Epithelial cell of proximal tubule (primary cell): ENCODE measurements around the gene CFAP54. TPM values are rescaled to one million over a fixed set of nuclear protein-coding genes. Genes with fewer than 3 reads are reported as not detected.

Source experiments
- DNase-seq: peaks from one replicate; pipeline ENCODE4 v3.0.0-alpha.2; 2011; ENCODE audit warnings: low read depth
- H3K4me3 ChIP-seq: 2 replicates; pipeline ENCODE4 v1.5.1; 2011; ENCODE audit warnings: low read depth, mild to moderate bottlenecking, low read length
- CTCF ChIP-seq: conservative IDR thresholded peaks from 2 replicates; pipeline ENCODE4 v1.5.1; 2012; ENCODE audit warnings: low read depth, mild to moderate bottlenecking, low read length
- total RNA-seq: library from RNA; depleted of rRNA; stranded (reverse); fragments of >200 nt; gene quantifications from 2 replicates; pipeline ENCODE4 v1.2.3, GENCODE V29; 2015

The CFAP54 gene
- total RNA-seq, 1 donor from 2014 or later, result 0.40 TPM

- DNase-seq, result peak; percentile 64
- TF ChIP-seq CTCF, result no peak
- no peak overlapping the region for H3K4me3 ChIP-seq
These were observed 321.7 kb downstream of the CFAP54 start for GRCh38 chr12:96811083-96811482.

- DNase-seq, result no peak
- no peak overlapping the region for H3K4me3 ChIP-seq
- TF ChIP-seq CTCF, result no peak
These were observed 322.8 kb downstream of the CFAP54 start for GRCh38 chr12:96812153-96812552.

GRCh38 chr12:96814200-96814599, 324.8 kb downstream of the CFAP54 start:
- DNase-seq, result no peak
- TF ChIP-seq CTCF, result no peak
- no peak overlapping the region for H3K4me3 ChIP-seq

- TF ChIP-seq CTCF, result no peak
- DNase-seq, result no peak
These were observed 332.2 kb downstream of the CFAP54 start for GRCh38 chr12:96821592-96821991.

GRCh38 chr12:96822641-96823040, 333.3 kb downstream of the CFAP54 start:
- DNase-seq, result no peak
- no peak for TF ChIP-seq CTCF
- H3K4me3 ChIP-seq, result no peak overlapping the region

More at GRCh38 chr12:96821592-96821991, 332.2 kb downstream of the CFAP54 start:
- no peak overlapping the region for H3K4me3 ChIP-seq

- TF ChIP-seq CTCF, result no peak
- DNase-seq, result no peak
- H3K4me3 ChIP-seq, result no peak overlapping the region
These were observed 334.9 kb downstream of the CFAP54 start for GRCh38 chr12:96824074-96824837.

- no peak for DNase-seq
- TF ChIP-seq CTCF, result no peak
- H3K4me3 ChIP-seq, result no peak overlapping the region
These were observed 335.5 kb downstream of the CFAP54 start for GRCh38 chr12:96824838-96825236.
